Prostate gland (tissue), 2 donors: ENCODE results near the gene ATP5ME. TPM values are rescaled to one million over a fixed set of nuclear protein-coding genes. Genes with fewer than 3 reads are reported as not detected.

Experiments
- DNase-seq: peaks from one replicate; pipeline ENCODE4 v3.0.0-alpha.2; 2019; ENCODE audit warnings: low spot score
- H3K27ac ChIP-seq, 2 donors: fragments of 200-600 bp; sonication (generic); 2 replicates each; pipeline ENCODE4 v1.5.1; 2017 to 2019
- H3K27me3 ChIP-seq: fragments of 200-600 bp; sonication (generic); replicated peaks from 2 replicates; pipeline ENCODE4 v1.5.1; 2019; ENCODE audit not compliant: insufficient read depth
- H3K36me3 ChIP-seq, 2 donors: fragments of 200-600 bp; sonication (generic); 1 replicate in 1 of 2; 2 replicates in 1 of 2; pipeline versions ENCODE4 v1.5.1 to v1.8.1; 2017 to 2019
- H3K4me1 ChIP-seq: fragments of 200-600 bp; sonication (generic); replicated peaks from 2 replicates; pipeline ENCODE4 v1.5.1; 2019
- H3K4me3 ChIP-seq, 2 donors: fragments of 200-600 bp; sonication (generic); 2 replicates each; pipeline ENCODE4 v1.5.1; 2017 to 2019
- H3K9me3 ChIP-seq: fragments of 200-600 bp; sonication (generic); 2 replicates; pipeline ENCODE4 v1.5.1; 2017
- POLR2A ChIP-seq: fragments of 450-650 bp; IDR thresholded peaks from one replicate; pipeline ENCODE4 v1.6.1; 2016; ENCODE audit warnings: antibody characterized with exemption, mild to moderate bottlenecking
- POLR2AphosphoS5 ChIP-seq: sonication (generic); formaldehyde crosslinking; IDR thresholded peaks from one replicate; pipeline ENCODE4 v1.6.1; 2017; ENCODE audit warnings: antibody characterized with exemption
- WGBS: methylation state at CpG from one replicate; pipeline ENCODE4 v1.1.5; 2018; 5-methylcytosine and 5-hydroxymethylcytosine counted together
- intact Hi-C: fragments of 100-400 bp; cut with DNase I; formaldehyde crosslinking; loops from one replicate; pipeline ENCODE4 v1.14.2; 2022
- total RNA-seq, 2 donors: library from RNA; depleted of rRNA; stranded (reverse); fragments of >200 nt; gene quantifications; one replicate each; pipeline ENCODE4 v1.1.0, GENCODE V29; 2016
- TF ChIP-seq, protein P1 (sequence below), 4 experiments: fragments of 200-600 bp in 2 of 4; fragments of 450-650 bp in 2 of 4; sonication (generic) in 2 of 4; IDR thresholded peaks; 1 replicate in 3 of 4; 2 replicates in 1 of 4; pipeline ENCODE4 v1.5.1; 2016 to 2019; ENCODE audit warnings: antibody characterized with exemption in 4 of 4, mild to moderate bottlenecking in 2 of 4, moderate library complexity in 2 of 4

ATP5ME gene
- total RNA-seq, 2 donors from 2014 or later: 148 to 313 TPM

DNA sequence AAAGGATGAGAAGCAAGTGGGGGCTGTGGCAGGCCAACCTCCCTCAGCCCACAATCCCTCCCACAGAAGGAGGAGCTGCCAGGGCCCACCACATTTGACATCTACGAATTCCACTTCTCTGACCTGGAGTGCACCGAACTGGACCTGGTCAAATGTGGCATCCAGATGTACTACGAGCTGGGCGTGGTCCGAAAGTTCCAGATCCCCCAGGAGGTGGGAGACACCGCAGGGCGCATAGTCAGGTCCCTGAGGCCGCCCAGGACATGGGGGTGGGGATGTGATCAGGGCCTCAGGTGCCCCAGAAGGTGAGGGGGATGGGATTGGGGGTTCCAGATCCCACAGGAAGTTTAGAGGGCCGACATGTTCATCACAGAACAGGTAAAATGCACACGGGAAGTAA is 13.7 kb downstream of the ATP5ME start:
- 95% methylated on average over 10 of the region's 10 CpGs for WGBS
- Histone ChIP-seq H3K9me3 (no peaks in the 10 kb centered on the region), H3K4me3 (no peak overlapping the region), H3K27me3 (no peaks in the 10 kb centered on the region), H3K36me3 (no peaks in the 10 kb centered on the region), H3K27ac (no peak overlapping the region), H3K4me1 (no peaks in the 10 kb centered on the region)
- intact Hi-C loops: no loop called here
- no peak for DNase-seq
- TF ChIP-seq POLR2AphosphoS5: no peak
- TF ChIP-seq, protein P1, sequence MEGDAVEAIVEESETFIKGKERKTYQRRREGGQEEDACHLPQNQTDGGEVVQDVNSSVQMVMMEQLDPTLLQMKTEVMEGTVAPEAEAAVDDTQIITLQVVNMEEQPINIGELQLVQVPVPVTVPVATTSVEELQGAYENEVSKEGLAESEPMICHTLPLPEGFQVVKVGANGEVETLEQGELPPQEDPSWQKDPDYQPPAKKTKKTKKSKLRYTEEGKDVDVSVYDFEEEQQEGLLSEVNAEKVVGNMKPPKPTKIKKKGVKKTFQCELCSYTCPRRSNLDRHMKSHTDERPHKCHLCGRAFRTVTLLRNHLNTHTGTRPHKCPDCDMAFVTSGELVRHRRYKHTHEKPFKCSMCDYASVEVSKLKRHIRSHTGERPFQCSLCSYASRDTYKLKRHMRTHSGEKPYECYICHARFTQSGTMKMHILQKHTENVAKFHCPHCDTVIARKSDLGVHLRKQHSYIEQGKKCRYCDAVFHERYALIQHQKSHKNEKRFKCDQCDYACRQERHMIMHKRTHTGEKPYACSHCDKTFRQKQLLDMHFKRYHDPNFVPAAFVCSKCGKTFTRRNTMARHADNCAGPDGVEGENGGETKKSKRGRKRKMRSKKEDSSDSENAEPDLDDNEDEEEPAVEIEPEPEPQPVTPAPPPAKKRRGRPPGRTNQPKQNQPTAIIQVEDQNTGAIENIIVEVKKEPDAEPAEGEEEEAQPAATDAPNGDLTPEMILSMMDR (IDR thresholded peaks at IDR 0.05): no peak
- no peak for TF ChIP-seq POLR2A

DNA sequence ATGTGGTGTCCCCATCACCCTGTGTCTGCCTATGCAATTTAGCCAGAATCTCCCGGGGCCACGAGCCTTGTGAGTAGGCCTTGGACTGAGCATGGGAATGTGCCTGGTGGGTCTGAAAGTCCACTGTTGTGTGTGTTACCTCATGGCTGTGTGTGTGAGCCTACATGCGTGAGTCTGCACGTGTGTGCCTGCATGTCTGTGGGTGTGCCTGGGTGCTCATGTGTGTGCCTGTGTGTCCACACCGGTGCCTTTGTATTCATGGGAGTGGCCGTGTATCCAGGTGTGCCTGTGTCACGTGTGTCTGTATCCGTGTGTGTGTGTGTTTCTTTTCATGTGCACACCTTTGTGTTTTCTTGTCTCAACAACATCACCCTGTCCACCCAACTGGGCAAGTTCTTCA is 14.2 kb downstream of the ATP5ME start:
- intact Hi-C loops: no loop called here
- WGBS: 90% methylated on average over 8 of the region's 8 CpGs
- no peaks in the 10 kb centered on the region for H3K36me3 ChIP-seq

DNA sequence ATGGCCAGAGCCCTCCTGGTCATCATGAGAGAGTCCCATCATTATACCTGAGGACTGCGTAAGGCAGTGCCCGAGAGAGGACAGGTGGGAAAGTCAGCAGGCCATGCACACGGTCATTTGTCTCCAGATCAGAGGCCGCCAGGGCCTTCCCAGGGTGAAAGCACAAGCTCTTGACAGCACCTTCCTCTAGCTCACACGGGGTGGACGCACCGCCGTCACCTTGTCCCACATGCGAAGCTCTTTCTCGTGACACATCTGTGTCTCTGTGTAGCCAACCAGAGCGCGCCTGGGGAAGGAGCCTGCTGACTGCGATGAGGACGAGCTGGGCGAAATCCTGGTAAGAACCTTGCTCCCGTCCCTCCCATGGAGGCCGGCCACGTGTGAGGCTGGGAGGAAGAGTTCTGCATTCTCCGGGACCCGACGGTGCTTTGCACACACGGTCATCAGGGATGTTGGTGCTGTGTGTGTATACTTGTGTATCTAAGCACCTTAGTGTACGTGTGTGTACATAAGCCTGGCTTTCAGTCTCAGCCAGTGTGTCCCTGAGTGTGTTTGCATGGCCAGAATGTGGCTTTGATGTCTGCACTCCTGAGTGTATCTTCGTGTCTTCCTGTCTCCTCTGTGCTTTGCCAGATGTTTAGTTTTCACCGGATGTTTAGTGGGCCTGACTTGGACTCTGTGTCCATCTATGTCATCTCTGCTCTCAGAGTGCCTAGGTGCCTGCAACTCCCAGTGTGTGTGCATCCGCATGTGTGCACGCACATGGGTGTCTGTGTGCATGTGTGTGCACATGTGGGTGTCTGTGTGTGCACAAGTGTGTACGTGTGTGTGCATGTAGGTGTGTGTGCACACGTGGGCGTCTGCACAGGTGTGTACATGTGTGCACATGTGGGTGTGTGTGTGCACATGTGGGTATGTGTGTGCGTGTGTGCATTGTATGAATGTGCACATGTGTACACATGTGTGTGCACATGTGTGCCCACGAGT is 15.1 kb downstream of the ATP5ME start:
- DNase-seq: no peak
- WGBS: 93% methylated on average over 31 of the region's 32 CpGs

More for the DNA sequence above, 14.2 kb downstream of the ATP5ME start:
- Histone ChIP-seq H3K4me1 (no peaks in the 10 kb centered on the region), H3K4me3 (no peak overlapping the region), H3K9me3 (no peaks in the 10 kb centered on the region), H3K27me3 (no peaks in the 10 kb centered on the region), H3K27ac (no peak overlapping the region)
- TF ChIP-seq POLR2A (no peak), POLR2AphosphoS5 (no peak)
- TF ChIP-seq, protein P1 (IDR thresholded peaks at IDR 0.05): no peak
- no peak for DNase-seq

DNA sequence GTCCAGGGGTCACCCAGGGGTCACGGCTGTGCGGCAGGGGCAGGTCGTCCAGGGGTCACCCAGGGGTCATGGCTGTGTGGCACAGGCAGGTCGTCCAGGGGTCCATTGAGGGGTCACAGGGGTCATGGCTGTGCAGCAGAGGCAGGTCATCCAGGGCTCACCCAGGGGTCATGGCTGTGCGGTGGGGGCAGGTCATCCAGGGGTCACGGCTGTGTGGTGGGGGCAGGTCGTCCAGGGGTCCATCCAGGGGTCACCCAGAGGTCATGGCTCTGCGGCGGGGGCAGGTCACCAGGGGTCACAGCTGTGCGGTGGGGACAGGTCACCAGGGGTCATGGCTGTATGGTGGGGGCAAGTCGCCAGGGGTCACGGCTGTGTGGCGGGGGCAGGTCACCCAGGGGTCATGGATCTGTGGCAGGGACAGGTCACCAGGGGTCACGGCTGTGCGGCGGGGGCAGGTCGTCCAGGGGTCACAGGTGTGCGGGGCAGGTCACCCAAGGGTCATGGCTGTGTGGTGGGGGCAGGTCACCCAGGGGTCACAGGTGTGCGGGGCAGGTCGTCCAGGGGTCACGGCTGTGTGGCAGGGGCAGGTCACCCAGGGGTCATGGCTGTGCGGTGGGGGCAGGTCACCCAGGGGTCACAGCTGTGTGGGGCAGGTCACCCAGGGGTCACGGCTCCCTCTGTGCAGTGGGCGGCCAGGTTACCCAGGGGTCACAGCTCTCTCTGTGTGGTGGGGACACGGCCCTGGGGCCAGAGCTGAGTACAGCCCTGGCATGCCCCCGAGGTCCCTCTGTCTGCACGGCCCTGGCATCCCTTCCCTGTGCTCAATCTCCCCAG is 16.0 kb downstream of the ATP5ME start:
- H3K9me3 ChIP-seq: no peaks in the 10 kb centered on the region
- WGBS: 86% methylated on average over 27 of the region's 27 CpGs
- intact Hi-C loops: no loop called here
- TF ChIP-seq POLR2AphosphoS5: no peak
- no peak for TF ChIP-seq POLR2A
- TF ChIP-seq, protein P1 (IDR thresholded peaks at IDR 0.05): no peak
- no peaks in the 10 kb centered on the region for H3K36me3 ChIP-seq
- H3K4me3 ChIP-seq: no peak overlapping the region
- H3K4me1 ChIP-seq: no peaks in the 10 kb centered on the region
- no peaks in the 10 kb centered on the region for H3K27me3 ChIP-seq
- no peak for DNase-seq
- H3K27ac ChIP-seq: no peak overlapping the region

More for the DNA sequence above, 15.1 kb downstream of the ATP5ME start:
- TF ChIP-seq POLR2AphosphoS5: no peak
- TF ChIP-seq POLR2A: no peak
- TF ChIP-seq, protein P1 (IDR thresholded peaks at IDR 0.05): no peak
- intact Hi-C loops: no loop called here
- H3K27me3 ChIP-seq: no peaks in the 10 kb centered on the region
- H3K27ac ChIP-seq: no peak overlapping the region
- H3K36me3 ChIP-seq: no peaks in the 10 kb centered on the region
- H3K4me1 ChIP-seq: no peaks in the 10 kb centered on the region
- no peak overlapping the region for H3K4me3 ChIP-seq
- H3K9me3 ChIP-seq: no peaks in the 10 kb centered on the region
